Activated CD4-positive, alpha-beta T cell treated with anti-CD3 and anti-CD28 coated beads, Interleukin-2, amount 50 U/mL, for 16 hours (primary cell): ENCODE measurements around the gene CDR2L.
"Not testable (repeated sequence)": the region's sequence is repeated elsewhere in the genome, so short reads cannot be mapped to it uniquely, and the experiment has no call there.

Experiments used
- DNase-seq: peaks from one replicate; pipeline ENCODE4 v3.0.0-alpha.2; 2020

CDR2L gene

GRCh38 chr17:74982663-74983313 lies 4.6 kb upstream of the CDR2L start:
- not testable (repeated sequence) for DNase-seq

- DNase-seq, result no peak
Measured at GRCh38 chr17:74986206-74986576, 1.2 kb upstream of the CDR2L start.

DNA sequence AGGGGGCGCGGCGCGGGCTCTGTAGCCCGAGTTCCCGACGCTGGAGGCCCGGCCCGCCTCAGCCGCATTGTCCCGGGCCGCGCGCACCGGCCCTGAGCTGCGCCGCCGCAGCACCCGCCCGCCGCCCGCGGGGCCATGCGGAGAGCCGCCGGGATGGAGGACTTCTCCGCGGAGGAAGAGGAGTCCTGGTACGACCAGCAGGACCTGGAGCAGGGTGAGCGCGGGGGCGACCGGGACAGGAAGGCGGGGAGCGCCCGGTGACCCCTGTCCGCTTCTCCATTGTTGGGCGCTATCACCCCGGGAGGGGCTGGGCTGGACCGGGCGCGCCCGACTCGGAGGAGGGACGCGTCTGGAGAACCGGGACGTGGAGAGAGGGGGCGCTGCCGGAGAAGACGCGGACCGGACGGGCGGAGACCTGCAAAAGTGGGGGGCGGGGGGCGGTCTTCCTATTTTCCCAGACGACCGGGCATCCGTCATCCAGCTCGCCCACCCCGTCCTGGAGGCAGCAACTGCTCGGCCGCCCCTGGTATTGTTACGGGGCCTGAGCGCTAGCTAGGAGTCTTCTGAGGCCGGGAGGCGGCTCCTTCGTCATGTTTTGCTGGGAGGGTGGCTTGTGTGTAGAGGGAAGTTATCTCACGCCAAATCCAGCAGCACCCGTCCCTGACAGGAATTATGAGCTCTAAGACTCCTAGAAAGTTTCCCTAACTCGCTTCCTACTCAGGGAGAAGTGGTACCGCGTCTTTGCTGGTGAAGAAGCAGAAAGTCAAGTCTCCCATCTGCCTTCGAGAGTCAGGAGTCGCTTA lies 678 bp downstream of the CDR2L start:
- DNase-seq, result no peak

DNA sequence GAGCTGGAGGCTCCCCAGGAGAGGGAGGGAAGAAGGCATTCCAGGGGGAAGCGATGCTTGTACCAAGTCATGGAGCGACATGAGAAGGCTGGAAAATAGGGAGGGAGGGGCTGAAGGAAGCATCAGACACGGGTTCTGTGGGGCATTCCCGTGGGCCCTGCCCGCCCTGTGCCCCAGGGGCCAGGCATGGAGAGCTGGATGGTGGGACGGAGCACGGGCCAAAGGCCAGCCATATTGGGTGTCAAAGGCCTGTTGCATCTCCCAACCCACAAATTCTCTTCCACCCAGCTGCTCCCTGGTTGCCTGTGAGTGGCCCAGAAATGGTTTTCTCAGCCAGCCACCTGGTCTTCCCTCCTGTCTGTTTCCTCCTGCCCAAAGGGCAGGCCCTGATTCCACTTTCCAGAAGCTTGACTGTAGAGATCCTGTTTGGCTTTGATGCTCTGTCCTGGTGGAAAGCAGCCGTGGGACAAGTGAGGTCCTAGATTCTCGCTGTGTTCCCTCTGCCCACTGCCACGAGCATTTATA lies 3.2 kb downstream of the CDR2L start:
- DNase-seq, result no peak

DNA sequence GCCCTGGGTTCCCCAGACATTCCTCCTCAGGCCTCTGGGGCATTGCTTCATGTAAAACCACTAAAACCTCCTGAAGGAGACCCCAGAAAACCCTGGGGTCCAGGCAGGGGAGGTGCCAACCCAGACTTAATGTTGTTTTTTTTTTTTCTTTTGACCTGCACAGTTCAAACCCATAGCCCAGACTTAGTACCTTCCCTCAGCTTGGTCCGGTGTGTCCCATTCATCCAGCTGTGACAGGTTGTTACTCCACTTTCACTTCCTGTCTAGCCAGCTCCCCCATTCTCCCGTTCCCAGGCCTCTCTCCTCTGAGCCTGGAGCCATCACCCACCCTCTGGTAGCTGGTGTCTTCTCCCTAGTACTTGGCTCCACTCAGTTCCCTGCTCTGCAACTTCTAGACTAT lies 4.8 kb downstream of the CDR2L start:
- no peak for DNase-seq

- DNase-seq, result no peak
Measured at GRCh38 chr17:74994440-74994839, 7.0 kb downstream of the CDR2L start.

DNA sequence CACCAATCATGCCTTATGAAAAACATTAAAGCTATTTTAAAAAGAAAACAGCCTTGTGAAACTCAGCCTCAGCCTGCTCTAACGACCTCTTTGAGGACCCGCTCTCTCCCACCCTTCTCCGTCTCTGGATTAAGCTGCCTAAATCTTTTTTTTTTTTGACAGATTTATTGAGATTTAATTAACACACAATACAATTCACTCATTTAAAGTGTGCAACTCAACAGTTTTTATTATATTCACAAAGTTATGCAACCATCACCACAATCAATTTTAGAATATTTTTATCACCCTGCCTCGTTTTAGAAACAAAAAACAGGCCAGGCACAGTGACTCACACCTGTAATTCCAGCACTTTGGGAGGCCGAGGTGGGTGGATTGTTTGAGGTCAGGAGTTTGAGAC lies 8.4 kb downstream of the CDR2L start:
- no peak for DNase-seq

- DNase-seq, result no peak
Measured at GRCh38 chr17:74998783-74999182, 11.4 kb downstream of the CDR2L start.

DNA sequence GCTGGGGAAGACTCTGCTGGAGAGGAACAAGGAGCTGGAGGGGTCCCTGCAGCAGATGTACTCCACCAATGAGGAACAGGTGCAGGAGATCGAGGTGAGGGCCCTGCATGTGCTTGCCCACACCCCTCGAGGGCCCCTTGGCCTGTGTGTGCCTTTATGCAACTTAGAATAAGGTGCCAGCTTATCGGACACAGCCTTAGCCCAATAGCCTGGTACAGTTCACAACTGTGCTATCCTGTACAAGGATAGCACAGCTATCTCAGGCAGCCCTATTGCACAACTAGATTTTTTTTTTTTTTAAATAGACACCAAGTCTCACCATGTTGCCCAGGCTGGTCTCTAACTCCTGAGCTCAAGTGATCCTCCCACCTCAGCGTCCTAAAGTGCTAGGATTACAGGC lies 12.1 kb downstream of the CDR2L start:
- DNase-seq, result no peak

DNA sequence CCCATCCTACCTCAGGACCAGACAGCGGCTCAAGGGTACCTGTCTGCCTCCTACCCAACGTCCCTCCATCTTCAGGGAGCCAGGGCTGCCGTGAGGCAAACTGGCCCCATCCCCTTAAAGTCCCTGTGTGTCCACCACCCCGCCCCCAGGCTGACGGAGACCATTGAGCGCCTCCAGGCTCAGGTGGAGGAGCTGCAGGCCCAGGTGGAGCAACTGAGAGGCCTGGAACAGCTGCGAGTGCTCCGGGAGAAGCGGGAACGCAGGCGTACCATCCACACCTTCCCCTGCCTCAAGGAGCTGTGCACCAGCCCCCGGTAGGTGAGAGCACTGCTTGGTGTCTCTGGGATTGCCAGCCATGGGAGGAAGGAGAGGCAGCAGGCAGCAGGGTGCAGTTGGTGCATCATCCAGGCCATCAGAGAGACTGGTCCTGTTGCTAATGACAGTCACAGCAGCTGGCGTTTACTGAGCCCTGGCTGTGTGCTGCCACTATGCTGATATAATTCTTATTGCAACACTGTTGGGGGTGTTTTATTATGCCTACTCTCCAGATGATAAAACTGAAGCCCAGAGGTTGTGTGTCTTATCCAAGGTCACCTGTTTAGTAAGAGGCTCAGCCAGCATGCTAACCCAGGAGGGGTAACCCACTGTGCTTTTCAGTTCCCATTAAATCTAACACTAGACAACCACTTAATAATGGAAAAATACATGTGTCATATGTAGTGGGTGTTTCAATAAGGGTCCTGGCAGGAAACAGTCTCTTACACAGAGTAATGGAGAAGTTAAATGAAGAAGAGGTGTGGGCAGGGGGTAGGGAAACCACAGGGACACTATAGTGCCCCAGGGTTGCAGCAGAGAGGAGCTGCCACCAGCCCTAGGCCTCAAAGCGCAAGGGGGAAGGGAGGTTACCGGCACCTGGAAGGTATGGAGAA lies 14.7 kb downstream of the CDR2L start:
- DNase-seq, result no peak

DNA sequence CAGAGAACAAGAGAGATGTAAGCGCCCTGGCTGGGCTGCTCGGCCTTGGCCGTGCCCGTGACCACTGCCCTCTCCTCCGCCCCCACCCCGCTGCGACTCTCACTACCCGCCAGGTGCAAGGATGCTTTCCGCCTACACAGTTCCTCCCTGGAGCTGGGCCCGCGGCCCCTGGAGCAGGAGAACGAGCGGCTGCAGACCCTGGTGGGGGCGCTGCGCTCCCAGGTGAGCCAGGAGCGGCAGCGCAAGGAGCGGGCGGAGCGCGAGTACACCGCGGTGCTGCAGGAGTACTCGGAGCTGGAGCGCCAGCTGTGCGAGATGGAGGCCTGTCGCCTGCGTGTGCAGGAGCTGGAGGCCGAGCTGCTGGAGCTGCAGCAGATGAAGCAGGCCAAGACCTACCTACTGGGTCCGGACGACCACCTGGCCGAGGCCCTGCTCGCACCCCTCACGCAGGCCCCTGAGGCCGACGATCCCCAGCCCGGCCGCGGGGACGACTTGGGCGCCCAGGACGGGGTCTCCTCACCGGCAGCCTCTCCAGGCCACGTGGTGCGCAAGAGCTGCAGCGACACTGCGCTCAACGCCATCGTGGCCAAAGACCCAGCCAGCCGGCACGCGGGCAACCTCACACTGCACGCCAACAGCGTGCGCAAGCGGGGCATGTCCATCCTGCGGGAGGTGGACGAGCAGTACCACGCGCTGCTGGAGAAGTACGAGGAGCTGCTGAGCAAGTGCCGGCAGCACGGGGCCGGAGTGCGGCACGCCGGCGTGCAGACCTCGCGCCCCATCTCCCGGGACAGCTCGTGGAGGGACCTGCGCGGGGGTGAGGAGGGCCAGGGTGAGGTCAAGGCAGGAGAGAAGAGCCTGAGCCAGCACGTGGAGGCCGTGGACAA lies 15.9 kb downstream of the CDR2L start:
- DNase-seq, result no peak

- no peak for DNase-seq
Measured at GRCh38 chr17:75003957-75004355, 16.5 kb downstream of the CDR2L start.

GRCh38 chr17:75004371-75004770 lies 16.9 kb downstream of the CDR2L start:
- no peak for DNase-seq

- no peak for DNase-seq
Measured at GRCh38 chr17:75005291-75005690, 17.9 kb downstream of the CDR2L start.

DNA sequence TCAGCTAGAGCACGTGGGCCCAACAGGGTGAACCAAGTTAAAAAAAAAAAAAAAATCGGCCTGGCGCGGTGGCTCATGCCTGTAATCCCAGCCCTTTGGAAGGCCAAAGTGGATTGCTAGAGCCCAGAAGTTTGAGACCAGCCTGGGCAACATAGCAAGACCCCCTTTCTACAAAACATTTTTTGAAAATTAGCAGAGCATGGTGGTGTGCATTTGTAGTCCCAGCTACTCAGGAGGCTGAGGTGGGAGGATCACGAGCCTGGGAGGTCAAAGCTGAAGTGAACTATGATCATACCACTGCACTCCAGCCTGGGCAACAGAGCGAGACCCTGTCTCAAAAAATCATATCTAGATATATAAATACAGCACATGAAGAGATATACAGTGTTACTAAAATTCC lies 18.7 kb downstream of the CDR2L start:
- DNase-seq, result not testable (repeated sequence)

GRCh38 chr17:75006653-75007052 lies 19.2 kb downstream of the CDR2L start:
- DNase-seq, result no peak

- no peak for DNase-seq
Measured at GRCh38 chr17:75008373-75008772, 20.9 kb downstream of the CDR2L start.

DNA sequence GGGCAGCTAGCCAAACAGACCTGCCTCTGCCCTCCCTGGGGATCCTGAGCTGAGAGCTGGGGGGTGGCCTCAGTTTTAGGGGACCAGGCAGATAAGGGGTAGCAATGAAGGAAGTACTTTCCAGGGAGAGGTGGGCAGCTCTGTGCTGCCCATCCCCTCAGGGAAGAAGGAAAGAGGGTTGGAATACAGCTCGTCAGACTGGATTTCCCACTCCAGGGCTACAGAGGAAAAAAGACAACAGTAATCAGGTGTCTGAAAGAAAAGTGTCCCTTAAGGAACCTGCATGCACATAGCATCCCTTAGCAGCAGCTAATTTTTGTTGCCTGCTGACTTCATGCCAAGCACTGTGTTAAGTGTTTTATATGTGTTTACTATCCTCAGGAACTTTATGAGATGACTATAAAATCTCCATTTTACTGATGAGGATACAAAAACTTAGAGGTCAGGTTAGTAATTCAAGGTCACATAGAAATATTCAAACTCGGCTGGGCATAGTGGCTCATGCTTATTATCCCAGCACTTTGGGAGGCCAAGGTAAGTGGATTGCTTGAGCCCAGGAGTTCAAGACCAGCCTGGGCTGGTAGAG lies 21.8 kb downstream of the CDR2L start:
- no peak for DNase-seq

GRCh38 chr17:75010683-75011400 lies 23.4 kb downstream of the CDR2L start:
- no peak for DNase-seq

DNA sequence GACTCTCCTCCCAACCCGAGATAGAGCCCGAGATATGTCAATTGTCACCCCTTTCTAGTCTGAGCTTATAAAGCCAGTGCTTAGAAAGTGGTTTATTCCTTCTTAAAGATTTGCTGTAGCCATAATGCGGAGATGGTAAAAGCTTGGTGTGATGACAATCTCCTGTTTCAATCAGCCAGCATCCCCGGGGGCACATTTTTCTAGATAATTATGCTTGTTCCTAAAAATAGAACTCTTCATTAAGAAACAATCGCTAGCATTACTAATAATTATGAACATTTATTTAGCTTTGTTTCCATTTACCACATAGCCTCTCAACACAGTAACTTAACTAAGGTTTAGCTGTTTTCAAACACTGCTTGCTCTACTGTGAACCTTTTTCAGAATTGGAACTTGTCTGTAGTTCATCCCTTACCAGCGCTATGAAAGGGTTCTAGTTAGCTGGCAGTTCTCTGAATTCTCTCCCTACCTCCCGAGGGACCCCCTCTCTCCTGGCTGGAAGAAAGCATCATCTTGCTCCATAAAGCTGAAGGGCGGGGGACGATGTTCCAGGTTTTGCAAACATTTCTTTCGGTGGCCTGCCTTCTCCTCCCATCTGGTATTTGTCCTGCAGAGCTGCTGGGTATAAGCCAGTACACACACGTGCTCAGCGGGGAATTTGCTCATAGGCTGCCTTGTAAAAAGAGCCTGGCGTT lies 24.1 kb downstream of the CDR2L start:
- no peak for DNase-seq

GRCh38 chr17:75012096-75012345 lies 24.6 kb downstream of the CDR2L start:
- no peak for DNase-seq
